Stimulated activated effector memory CD8-positive, alpha-beta T cell treated with anti-CD3 and anti-CD28 coated beads, Interleukin-12 subunit alpha, Interleukin-12 subunit beta, amount 100 ng/mL, for 72 hours (primary cell): ENCODE measurements around the gene RPL23.

ENCODE experiments used
- ATAC-seq: fragments of 150-1000 bp; cut with Tn5 transposase; 2 replicates; pipeline ENCODE4 v1.10.0; 2021
- DNase-seq, 2 donors: peaks; one replicate each; pipeline ENCODE4 v3.0.0; 2021 to 2022; ENCODE audit warnings: low spot score in 2 of 2
- H3K27ac Mint-ChIP-seq: one replicate; pipeline ENCODE4 v1.8.0; 2022; ENCODE audit warnings: mild to moderate bottlenecking, mixed read lengths
- H3K36me3 Mint-ChIP-seq: one replicate; pipeline ENCODE4 v1.8.0; 2022; ENCODE audit warnings: mild to moderate bottlenecking, mixed read lengths
- H3K4me1 Mint-ChIP-seq: one replicate; pipeline ENCODE4 v1.8.0; 2022; ENCODE audit warnings: mixed read lengths
- H3K4me3 Mint-ChIP-seq: one replicate; pipeline ENCODE4 v1.8.0; 2022; ENCODE audit warnings: mild to moderate bottlenecking, mixed read lengths
- H3K9me3 Mint-ChIP-seq: one replicate; pipeline ENCODE4 v1.8.0; 2022; ENCODE audit warnings: mixed read lengths

RPL23 gene

DNA sequence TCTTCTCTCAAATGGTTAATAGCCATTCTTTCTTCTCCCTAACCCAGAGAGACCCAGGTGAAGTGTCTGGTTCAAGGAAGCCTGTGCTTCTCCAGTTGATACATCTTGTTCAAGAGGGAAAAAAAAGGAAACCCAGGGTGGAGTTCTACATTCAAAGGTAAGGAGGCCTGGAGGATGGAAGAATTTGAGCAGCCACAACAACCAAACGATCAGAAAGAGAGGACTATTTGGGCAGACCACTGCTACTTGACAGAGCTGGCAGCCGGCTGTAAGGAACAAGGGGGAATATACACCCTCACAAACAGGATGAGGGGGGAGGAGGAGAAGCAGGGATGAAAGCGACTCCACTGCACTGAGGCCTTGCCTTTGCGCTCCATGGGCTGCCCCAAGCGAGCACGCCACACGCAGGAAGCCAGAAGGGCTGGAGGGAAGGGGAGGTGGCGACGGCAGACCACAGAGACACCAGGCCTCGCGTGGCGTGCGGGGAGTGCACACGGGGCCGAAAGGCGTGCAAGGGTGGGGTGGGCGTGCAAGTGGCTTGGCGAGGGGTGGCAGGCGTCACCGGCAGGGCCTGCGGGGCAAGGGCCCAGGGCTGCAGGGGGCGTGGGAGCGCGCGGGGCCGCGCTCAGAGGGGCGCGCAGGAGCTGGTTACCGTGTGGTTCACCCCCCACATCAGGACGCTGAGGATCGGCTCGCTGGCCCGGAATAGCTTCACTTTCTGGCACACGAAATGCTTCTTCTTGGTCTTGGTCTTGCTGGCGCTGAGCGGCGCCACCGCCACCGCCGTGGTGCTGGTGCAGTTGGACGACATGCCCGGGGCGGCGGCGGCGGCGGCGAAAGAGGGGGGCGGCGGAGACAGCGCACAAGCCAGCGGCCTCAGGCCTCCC is 54.7 kb downstream of the RPL23 start:
- Mint-ChIP-seq H3K27ac (peak overlapping the region; percentile 96), H3K36me3 (peaks cover 78% of the 10 kb centered on the region), H3K4me1 (peaks cover 42% of the 10 kb centered on the region), H3K4me3 (peak overlapping the region; percentile 95), H3K9me3 (no peaks in the 10 kb centered on the region)
- DNase-seq: peak in 1 of 2 donors; percentile 23
- ATAC-seq: peak; percentile 57
